GM12865 (cell line): ENCODE results near the gene SIAH2.

Experiments
- DNase-seq: peaks from one replicate; pipeline ENCODE4 v3.0.0; 2010; ENCODE audit warnings: low read depth
- H3K4me3 ChIP-seq: 2 replicates; pipeline ENCODE4 v1.5.1; 2011; ENCODE audit warnings: mild to moderate bottlenecking, low read depth, low read length, control low read depth
- CTCF ChIP-seq: IDR thresholded peaks from 2 replicates; pipeline ENCODE4 v1.5.1; 2011; ENCODE audit warnings: low read length, control low read depth, low read depth, inconsistent platforms; ENCODE audit not compliant: insufficient read depth; ENCODE audit errors: missing control alignments

SIAH2 gene

GRCh38 chr3:150765949-150766720, 3.2 kb upstream of the SIAH2 start:
- TF ChIP-seq CTCF = no peak
- DNase-seq = peak; percentile 84
- peak overlapping the region; percentile 96 for H3K4me3 ChIP-seq

- peak overlapping the region; percentile 96 for H3K4me3 ChIP-seq
- TF ChIP-seq CTCF = no peak
- no peak for DNase-seq
Observed at GRCh38 chr3:150764967-150765366, 2.0 kb upstream of the SIAH2 start.

- no peak for DNase-seq
- TF ChIP-seq CTCF = no peak
- H3K4me3 ChIP-seq = peak overlapping the region; percentile 96
Observed at GRCh38 chr3:150764566-150764965, 1.6 kb upstream of the SIAH2 start.

- peak overlapping the region; percentile 96 for H3K4me3 ChIP-seq
- peak; percentile 78 for DNase-seq
- peak; percentile 43 for TF ChIP-seq CTCF
Observed at GRCh38 chr3:150763841-150764483, 993 bp upstream of the SIAH2 start.

- no peak for TF ChIP-seq CTCF
- H3K4me3 ChIP-seq = peak overlapping the region; percentile 96
- no peak for DNase-seq
Observed at GRCh38 chr3:150762662-150763121, 277 bp downstream of the SIAH2 start.

GRCh38 chr3:150761831-150762661, 923 bp downstream of the SIAH2 start:
- peak; percentile 42 for DNase-seq
- no peak for TF ChIP-seq CTCF
- peak overlapping the region; percentile 96 for H3K4me3 ChIP-seq
